ENCODE results near the gene EMP3. TPM values are rescaled to one million over a fixed set of nuclear protein-coding genes. Genes with fewer than 3 reads are reported as not detected.

Gene EMP3
- total and polyA plus RNA-seq, 9 of the 15 experiments (the other 6 are each of a cell fraction or from before 2014, with no cell fraction given): 123 to 386 (median 296) TPM

- TF ChIP-seq E2F1 (CRISPR knock-in tag; IDR thresholded peaks at IDR 0.05) (no peak), ZC3H8 (IDR thresholded peaks at IDR 0.05) (no peak), NCOR1 (IDR thresholded peaks at IDR 0.05) (no peak), BRD9 (IDR thresholded peaks at IDR 0.05; ENCODE audit: low read depth, partially characterized antibody) (no peak), SUPT5H (IDR thresholded peaks at IDR 0.05) (no peak; the same call in 1 of the 2 replicates), NBN (IDR thresholded peaks at IDR 0.05; ENCODE audit: low read depth) (no peak), PBX2 (CRISPR knock-in tag; IDR thresholded peaks at IDR 0.05; ENCODE audit: low read depth) (peak; percentile 62), PBX2 (tag; conservative IDR thresholded peaks at IDR 0.05; ENCODE audit: low read depth) (no peak), ZNF717 (CRISPR knock-in tag; IDR thresholded peaks at IDR 0.05) (no peak), SMAD2 (IDR thresholded peaks at IDR 0.05; ENCODE audit: low read depth, low read length) (no peak), ETS2 (tag; IDR thresholded peaks at IDR 0.05; ENCODE audit: borderline replicate concordance, poor library complexity, severe bottlenecking) (no peak), THRB (CRISPR knock-in tag; conservative IDR thresholded peaks at IDR 0.05) (no peak), PREB (CRISPR knock-in tag; IDR thresholded peaks at IDR 0.05) (no peak), JUNB (CRISPR knock-in tag; conservative IDR thresholded peaks at IDR 0.05) (no peak), ILK (tag; IDR thresholded peaks at IDR 0.05; ENCODE audit: borderline replicate concordance, low read depth) (no peak), ZNF23 (CRISPR knock-in tag; IDR thresholded peaks at IDR 0.05) (no peak), MAZ (CRISPR knock-in tag; conservative IDR thresholded peaks at IDR 0.05 in 1 of 2, IDR thresholded peaks at IDR 0.05 in 1 of 2) (no peak; a peak in 2 of 4 replicates), MEF2A (IDR thresholded peaks at IDR 0.05; ENCODE audit: control insufficient read depth, low read depth, low read length) (no peak), KAT7 (CRISPR knock-in tag; IDR thresholded peaks at IDR 0.05; ENCODE audit: borderline replicate concordance) (0 out of 2 replicates have a peak, but pooled peaks have one; percentile 76), NR4A1 (CRISPR knock-in tag; IDR thresholded peaks at IDR 0.05) (0 out of 2 replicates have a peak, but pooled peaks have one; percentile 42), NR4A1 (tag; IDR thresholded peaks at IDR 0.05) (no peak), MECOM (CRISPR knock-in tag; IDR thresholded peaks at IDR 0.05) (no peak), TCF3 (CRISPR knock-in tag; IDR thresholded peaks at IDR 0.05) (no peak), RBM17 (IDR thresholded peaks at IDR 0.05; ENCODE audit: borderline replicate concordance, low read depth, low read length) (no peak), ZNF445 (CRISPR knock-in tag; IDR thresholded peaks at IDR 0.05; ENCODE audit: low read depth) (0 out of 2 replicates have a peak, but pooled peaks have one; percentile 63)
Measured at GRCh38 chr19:48321372-48321621, 4.1 kb upstream of the EMP3 start (continued).

All from K562 (cell line).